ENCODE results near the gene CTBP1. TPM values are rescaled to one million over a fixed set of nuclear protein-coding genes. Genes with fewer than 3 reads are reported as not detected.

CTBP1 gene
- total RNA-seq, 1 experiment from 2014 or later: 153 TPM

DNA sequence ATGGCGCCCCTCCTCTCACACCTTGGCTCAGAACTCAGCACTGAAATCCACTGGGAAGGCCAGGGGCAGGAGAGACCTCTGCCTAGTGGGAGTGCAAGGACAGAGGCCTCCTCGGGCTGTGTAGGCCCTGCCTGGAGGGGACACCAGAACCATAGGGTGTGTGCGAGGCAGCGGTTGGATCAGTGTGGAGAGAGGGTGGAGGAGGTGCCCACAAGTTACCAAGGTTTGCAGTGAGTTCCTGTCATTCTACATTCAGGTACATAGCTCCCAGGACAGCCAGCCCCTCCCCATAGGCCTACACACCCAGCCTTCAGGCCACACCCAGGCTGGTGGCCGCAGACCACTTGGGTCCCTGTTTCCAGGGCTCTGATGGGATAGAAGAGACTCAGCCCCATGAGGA is 57.3 kb downstream of the CTBP1 start:
- CTCF ChIA-PET: interaction anchor here (0.7 kb wide), 1 partner anchor 20 kb away, joined by 3 read pairs; no protein-coding TSS in a partner anchor
- intact Hi-C loops (cut with micrococcal nuclease; ENCODE audit: unreplicated experiment): no loop called here
- POLR2A ChIA-PET (ENCODE audit: unreplicated experiment): interaction anchor here (0.7 kb wide), 1 partner anchor 42 kb away, joined by 4 read pairs; no protein-coding TSS in a partner anchor
- H3K79me2 ChIP-seq (ENCODE audit: low read depth): no peaks in the 10 kb centered on the region
- peak overlapping the region; percentile 54 for H3K4me2 ChIP-seq
- H2AFZ ChIP-seq: no peak overlapping the region
- H3K36me3 ChIP-seq (ENCODE audit: low read depth): no peaks in the 10 kb centered on the region
- peaks cover 10% of the 10 kb centered on the region; the same call in 1 of the 2 replicates for H3F3A ChIP-seq (ENCODE audit: insufficient read depth, low read depth)
- no peaks in the 10 kb centered on the region; the same call in 1 of the 2 replicates for H3K27me3 ChIP-seq (ENCODE audit: insufficient read depth, low read depth)
- no peaks in the 10 kb centered on the region for H4K20me1 ChIP-seq (ENCODE audit: insufficient read depth)
- DNase-seq: peak in 1 of 2 experiments; percentile 21
- no peaks in the 10 kb centered on the region for H3K9me3 ChIP-seq (ENCODE audit: insufficient read depth, low read depth)
- no peak overlapping the region for H3K4me3 ChIP-seq
- BruUV-seq (replicated peaks): no TSS peak
- no peaks in the 10 kb centered on the region for H3K9me2 ChIP-seq (ENCODE audit: insufficient read depth)
- TF ChIP-seq EZH2 (IDR thresholded peaks at IDR 0.05; ENCODE audit: low read depth): no peak
- TF ChIP-seq, protein P1, sequence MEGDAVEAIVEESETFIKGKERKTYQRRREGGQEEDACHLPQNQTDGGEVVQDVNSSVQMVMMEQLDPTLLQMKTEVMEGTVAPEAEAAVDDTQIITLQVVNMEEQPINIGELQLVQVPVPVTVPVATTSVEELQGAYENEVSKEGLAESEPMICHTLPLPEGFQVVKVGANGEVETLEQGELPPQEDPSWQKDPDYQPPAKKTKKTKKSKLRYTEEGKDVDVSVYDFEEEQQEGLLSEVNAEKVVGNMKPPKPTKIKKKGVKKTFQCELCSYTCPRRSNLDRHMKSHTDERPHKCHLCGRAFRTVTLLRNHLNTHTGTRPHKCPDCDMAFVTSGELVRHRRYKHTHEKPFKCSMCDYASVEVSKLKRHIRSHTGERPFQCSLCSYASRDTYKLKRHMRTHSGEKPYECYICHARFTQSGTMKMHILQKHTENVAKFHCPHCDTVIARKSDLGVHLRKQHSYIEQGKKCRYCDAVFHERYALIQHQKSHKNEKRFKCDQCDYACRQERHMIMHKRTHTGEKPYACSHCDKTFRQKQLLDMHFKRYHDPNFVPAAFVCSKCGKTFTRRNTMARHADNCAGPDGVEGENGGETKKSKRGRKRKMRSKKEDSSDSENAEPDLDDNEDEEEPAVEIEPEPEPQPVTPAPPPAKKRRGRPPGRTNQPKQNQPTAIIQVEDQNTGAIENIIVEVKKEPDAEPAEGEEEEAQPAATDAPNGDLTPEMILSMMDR (conservative IDR thresholded peaks at IDR 0.05): no peak
- H3K4me1 ChIP-seq (replicated peaks; ENCODE audit: insufficient read depth): peaks cover 17% of the 10 kb centered on the region
- no peak overlapping the region for H3K27ac ChIP-seq

DNA sequence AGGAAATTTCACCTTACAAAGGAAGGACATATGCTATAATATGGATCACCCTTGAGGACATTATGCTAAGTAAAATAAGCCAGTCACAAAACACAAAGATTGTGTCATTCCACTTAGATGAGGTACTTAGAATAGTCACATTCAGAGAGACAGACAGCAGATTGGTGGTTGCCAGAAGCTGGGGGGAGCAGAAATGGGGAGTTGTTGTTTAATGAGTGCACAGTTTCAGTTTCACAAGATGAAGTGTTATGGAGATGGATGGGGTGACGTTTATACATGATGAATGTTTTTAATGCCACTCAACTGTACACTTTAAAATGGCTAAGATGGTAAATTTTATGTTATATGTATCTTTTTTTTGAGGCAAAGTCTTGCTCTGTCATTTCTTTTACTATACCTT is 61.7 kb downstream of the CTBP1 start:
- ChIA-PET CTCF (no interaction called here), POLR2A (ENCODE audit: unreplicated experiment) (no interaction called here)
- no TSS peak for BruUV-seq (replicated peaks)
- no peaks in the 10 kb centered on the region for H3F3A ChIP-seq (ENCODE audit: insufficient read depth, low read depth)
- no peaks in the 10 kb centered on the region for H3K9me3 ChIP-seq (ENCODE audit: insufficient read depth, low read depth)
- no peak overlapping the region for H3K4me3 ChIP-seq
- H4K20me1 ChIP-seq (ENCODE audit: insufficient read depth): no peaks in the 10 kb centered on the region
- no peak overlapping the region for H3K4me2 ChIP-seq
- no peaks in the 10 kb centered on the region for H3K79me2 ChIP-seq (ENCODE audit: low read depth)
- no peak overlapping the region for H3K27ac ChIP-seq
- no peak overlapping the region for H2AFZ ChIP-seq
- H3K27me3 ChIP-seq (ENCODE audit: insufficient read depth, low read depth): no peaks in the 10 kb centered on the region; the same call in 1 of the 2 replicates
- intact Hi-C loops (cut with micrococcal nuclease; ENCODE audit: unreplicated experiment): no loop called here
- peaks cover 7% of the 10 kb centered on the region for H3K4me1 ChIP-seq (replicated peaks; ENCODE audit: insufficient read depth)
- no peak for TF ChIP-seq EZH2 (IDR thresholded peaks at IDR 0.05; ENCODE audit: low read depth)
- TF ChIP-seq, protein P1 (conservative IDR thresholded peaks at IDR 0.05): no peak
- no peaks in the 10 kb centered on the region for H3K36me3 ChIP-seq (ENCODE audit: low read depth)
- no peak for DNase-seq
- H3K9me2 ChIP-seq (ENCODE audit: insufficient read depth): no peaks in the 10 kb centered on the region

DNA sequence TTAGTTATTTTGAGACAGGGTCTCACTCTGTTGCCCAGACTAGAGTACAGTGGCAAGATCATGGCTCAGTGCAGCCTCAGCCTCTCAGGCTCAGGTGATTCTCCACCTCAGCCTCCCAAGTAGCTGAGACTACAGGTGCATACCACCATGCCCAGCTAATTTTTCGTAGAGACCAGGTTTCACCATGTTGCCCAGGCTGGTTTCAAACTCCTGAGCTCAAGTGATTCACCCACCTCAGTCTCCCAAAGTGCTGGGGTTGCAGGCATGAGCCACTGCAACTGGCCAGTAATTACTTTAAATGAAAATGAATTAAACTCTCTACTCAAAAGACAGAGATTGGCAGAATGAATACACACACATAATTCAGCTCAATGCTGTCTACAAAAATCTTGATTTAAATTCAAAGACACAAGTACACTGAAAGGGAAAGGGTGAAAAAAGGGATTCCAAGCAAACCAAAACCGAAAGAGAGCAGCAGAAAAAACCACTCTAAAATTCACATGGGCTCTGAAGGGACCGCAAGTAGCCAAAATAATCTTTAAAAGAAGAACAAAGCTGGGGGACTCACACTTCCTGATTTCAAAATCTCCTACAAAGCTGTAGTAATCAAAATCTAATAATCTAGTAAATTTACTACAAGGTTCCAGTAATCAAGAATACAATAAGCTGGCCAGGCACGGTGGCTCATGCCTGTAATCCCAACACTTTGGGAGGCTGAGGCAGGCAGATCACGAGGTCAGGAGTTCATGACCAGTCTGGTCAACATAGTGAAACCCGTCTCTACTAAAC is 64.8 kb downstream of the CTBP1 start:
- Histone ChIP-seq H3K4me1 (replicated peaks; ENCODE audit: insufficient read depth) (no peaks in the 10 kb centered on the region), H3K4me2 (no peak overlapping the region), H3K4me3 (no peak overlapping the region), H2AFZ (no peak overlapping the region), H3K79me2 (ENCODE audit: low read depth) (no peaks in the 10 kb centered on the region), H3F3A (ENCODE audit: insufficient read depth, low read depth) (no peaks in the 10 kb centered on the region), H3K27me3 (ENCODE audit: insufficient read depth, low read depth) (no peaks in the 10 kb centered on the region; the same call in 1 of the 2 replicates), H3K9me2 (ENCODE audit: insufficient read depth) (no peaks in the 10 kb centered on the region), H3K9me3 (ENCODE audit: insufficient read depth, low read depth) (peaks cover 8% of the 10 kb centered on the region; the same call in 1 of the 2 replicates), H4K20me1 (ENCODE audit: insufficient read depth) (no peaks in the 10 kb centered on the region), H3K36me3 (ENCODE audit: low read depth) (no peaks in the 10 kb centered on the region), H3K27ac (no peak overlapping the region)
- no TSS peak for BruUV-seq (replicated peaks)
- CTCF ChIA-PET: interaction anchor here (0.6 kb wide), 1 partner anchor 12 kb away, joined by 11 read pairs; the partner anchor contains the start of gene SPON2
- intact Hi-C loops (cut with micrococcal nuclease; ENCODE audit: unreplicated experiment): no loop called here
- TF ChIP-seq EZH2 (IDR thresholded peaks at IDR 0.05; ENCODE audit: low read depth): no peak
- TF ChIP-seq, protein P1 (conservative IDR thresholded peaks at IDR 0.05): no peak
- DNase-seq: no peak
- POLR2A ChIA-PET (ENCODE audit: unreplicated experiment): no interaction called here
